ENCODE data around the gene CYP2S1. TPM values are rescaled to one million over a fixed set of nuclear protein-coding genes. Genes with fewer than 3 reads are reported as not detected.

Gene CYP2S1
- total RNA-seq (2022; extraction: Qiagen RNA extraction; ENCODE audit: low read depth), result 20.6 to 26.6 TPM (median 26.0 TPM) in 5 replicates

GRCh38 chr19:41192574-41193429, at the start of gene CYP2S1:
Gene CYP2S1, plus strand, starts transcription at chr19:41193219. Its CDS starts 46 bp downstream, at chr19:41193265.

GRCh38 chr19:41218615-41219507, 25.8 kb downstream of the CYP2S1 start, which contains the start of gene AXL:
Gene AXL, plus strand, starts transcription at chr19:41219223. Its CDS starts 170 bp downstream, at chr19:41219393.

Other genes starting within 250 kb of the CYP2S1 start
- gene CYP2B6, start 201.9 kb upstream of the CYP2S1 start, total RNA-seq (2022; extraction: Qiagen RNA extraction; ENCODE audit: low read depth), result 0.11 TPM in 1 of 5 replicates, not detected in the others
- not detected in 5 replicates for gene CYP2A13, start 104.8 kb upstream of the CYP2S1 start, total RNA-seq (2022; extraction: Qiagen RNA extraction; ENCODE audit: low read depth)
- not detected in 5 replicates for gene CYP2F1, start 78.8 kb upstream of the CYP2S1 start, total RNA-seq (2022; extraction: Qiagen RNA extraction; ENCODE audit: low read depth)
- gene AXL, start 26.0 kb downstream of the CYP2S1 start, total RNA-seq (2022; extraction: Qiagen RNA extraction; ENCODE audit: low read depth), result 114 to 129 TPM (median 122 TPM) in 5 replicates
- gene HNRNPUL1, start 71.2 kb downstream of the CYP2S1 start, total RNA-seq (2022; extraction: Qiagen RNA extraction; ENCODE audit: low read depth), result 289 to 322 TPM (median 318 TPM) in 5 replicates
- 30.4 to 43.7 TPM (median 40.8 TPM) in 5 replicates for gene CCDC97, start 117.0 kb downstream of the CYP2S1 start, total RNA-seq (2022; extraction: Qiagen RNA extraction; ENCODE audit: low read depth)
- gene TGFB1, start 160.7 kb downstream of the CYP2S1 start, total RNA-seq (2022; extraction: Qiagen RNA extraction; ENCODE audit: low read depth), result 137 to 164 TPM (median 148 TPM) in 5 replicates
- 23.3 to 35.3 TPM (median 33.2 TPM) in 5 replicates for gene B9D2, start 170.9 kb downstream of the CYP2S1 start, total RNA-seq (2022; extraction: Qiagen RNA extraction; ENCODE audit: low read depth)
- 2.5 to 5.1 TPM (median 3.9 TPM) in 5 replicates for gene TMEM91, start 183.3 kb downstream of the CYP2S1 start, total RNA-seq (2022; extraction: Qiagen RNA extraction; ENCODE audit: low read depth)
- 79.6 to 101 TPM (median 99.0 TPM) in 5 replicates for gene EXOSC5, start 204.1 kb downstream of the CYP2S1 start, total RNA-seq (2022; extraction: Qiagen RNA extraction; ENCODE audit: low read depth)
- gene BCKDHA, start 204.6 kb downstream of the CYP2S1 start, total RNA-seq (2022; extraction: Qiagen RNA extraction; ENCODE audit: low read depth), result 39.3 to 45.6 TPM (median 42.8 TPM) in 5 replicates
- 0.08 to 0.25 TPM in 2 of 5 replicates, not detected in the others for gene B3GNT8, start 234.2 kb downstream of the CYP2S1 start, total RNA-seq (2022; extraction: Qiagen RNA extraction; ENCODE audit: low read depth)
- 103 to 125 TPM (median 108 TPM) in 5 replicates for gene DMAC2, start 246.7 kb downstream of the CYP2S1 start, total RNA-seq (2022; extraction: Qiagen RNA extraction; ENCODE audit: low read depth)
- 0.10 TPM in 1 of 5 replicates, not detected in the others for gene ERICH4, start 249.9 kb downstream of the CYP2S1 start, total RNA-seq (2022; extraction: Qiagen RNA extraction; ENCODE audit: low read depth)